Colon (tissue), 2 donors: Measurements from ENCODE around the gene ZFP42.
"Not testable (repeated sequence)": the region's sequence is repeated elsewhere in the genome, so short reads cannot be mapped to it uniquely, and the experiment has no call there.

ENCODE experiments used
- FAIRE-seq: peaks from 2 replicates; lab custom pipeline; 2012; peaks lifted over from hg19 to GRCh38; lab: Jason Lieb, UNC
- donor health status: control.
- donor health status: control.

The ZFP42 gene

GRCh38 chr4:187995322-187996207, at the start of gene ZFP42:
ZFP42 (plus strand) TSS chr4:187995771; CDS start chr4:188002808, 7,037 bp downstream.
- FAIRE-seq: no peak

GRCh38 chr4:187961171-187961570, 34.4 kb upstream of the ZFP42 start:
- FAIRE-seq: no peak

GRCh38 chr4:187961961-187962360, 33.6 kb upstream of the ZFP42 start:
- no peak for FAIRE-seq

- FAIRE-seq: no peak
Measured at GRCh38 chr4:187962926-187963325, 32.6 kb upstream of the ZFP42 start.

- no peak for FAIRE-seq
Measured at GRCh38 chr4:187965726-187966125, 29.8 kb upstream of the ZFP42 start.

- FAIRE-seq: no peak
Measured at GRCh38 chr4:187972135-187972534, 23.4 kb upstream of the ZFP42 start.

- FAIRE-seq: no peak
Measured at GRCh38 chr4:187983746-187984145, 11.8 kb upstream of the ZFP42 start.

- FAIRE-seq: no peak
Measured at GRCh38 chr4:187992971-187993370, 2.6 kb upstream of the ZFP42 start.

- FAIRE-seq: no peak
Measured at GRCh38 chr4:187993827-187994226, 1.7 kb upstream of the ZFP42 start.

GRCh38 chr4:187996502-187997177, 1.1 kb downstream of the ZFP42 start:
- FAIRE-seq: no peak

GRCh38 chr4:187997991-187998390, 2.4 kb downstream of the ZFP42 start:
- not testable (repeated sequence) for FAIRE-seq

GRCh38 chr4:187999406-187999932, 3.9 kb downstream of the ZFP42 start:
- no peak for FAIRE-seq

- no peak for FAIRE-seq
Measured at GRCh38 chr4:188002323-188002722, 6.8 kb downstream of the ZFP42 start.

GRCh38 chr4:188002751-188003150, 7.2 kb downstream of the ZFP42 start:
- FAIRE-seq: no peak

- no peak for FAIRE-seq
Measured at GRCh38 chr4:188005561-188005960, 10.0 kb downstream of the ZFP42 start.

GRCh38 chr4:188006285-188006848, 10.8 kb downstream of the ZFP42 start:
- FAIRE-seq: no peak

- no peak for FAIRE-seq
Measured at GRCh38 chr4:188008377-188008776, 12.8 kb downstream of the ZFP42 start.

GRCh38 chr4:188012426-188012945, 16.9 kb downstream of the ZFP42 start:
- no peak for FAIRE-seq

- FAIRE-seq: no peak
Measured at GRCh38 chr4:188015025-188015940, 19.7 kb downstream of the ZFP42 start.

GRCh38 chr4:188016754-188017153, 21.2 kb downstream of the ZFP42 start:
- no peak for FAIRE-seq

- FAIRE-seq: no peak
Measured at GRCh38 chr4:188018262-188018661, 22.7 kb downstream of the ZFP42 start.
